ENCODE measurements around the gene PLIN5.

GRCh38 chr19:4507804-4508203, 27.2 kb downstream of the PLIN5 start:
- TF ChIP-seq CTCF (IDR thresholded peaks at IDR 0.05) (no peak), POLR2A (IDR thresholded peaks at IDR 0.05) (no peak)
